Natural killer cell treated with Interleukin-12 subunit alpha and Interleukin-12 subunit beta and Interleukin-15 and Interleukin-18, amount 100 ng/mL, for 72 hours (primary cell): ENCODE data around the gene CLIC5. TPM values are rescaled to one million over a fixed set of nuclear protein-coding genes. Genes with fewer than 3 reads are reported as not detected.

Experiments used
- ATAC-seq, 2 donors: fragments of 150-1000 bp; cut with Tn5 transposase in 1 of 2; sonication (Bioruptor Pico), chemical (Tn5 transposase) in 1 of 2; 2 replicates each; pipeline ENCODE4 v1.10.0; 2021
- DNase-seq: peaks from one replicate; pipeline ENCODE4 v3.0.0; 2022; ENCODE audit warnings: low spot score
- H3K27ac Mint-ChIP-seq, 2 donors: 1 replicate in 1 of 2; 2 replicates in 1 of 2; pipeline ENCODE4 v1.8.0; 2022; ENCODE audit warnings: mixed read lengths in 2 of 2, mild to moderate bottlenecking in 1 of 2, moderate library complexity in 1 of 2
- H3K27me3 Mint-ChIP-seq, 2 donors: 1 replicate in 1 of 2; 2 replicates in 1 of 2; pipeline ENCODE4 v1.8.0; 2022; ENCODE audit warnings: mixed read lengths in 2 of 2
- H3K36me3 Mint-ChIP-seq: one replicate; pipeline ENCODE4 v1.8.0; 2022; ENCODE audit warnings: mixed read lengths
- H3K4me1 Mint-ChIP-seq, 2 donors: 1 replicate in 1 of 2; 2 replicates in 1 of 2; pipeline ENCODE4 v1.8.0; 2022; ENCODE audit warnings: low read depth in 2 of 2, mixed read lengths in 2 of 2, mild to moderate bottlenecking in 1 of 2
- H3K4me3 Mint-ChIP-seq: one replicate; pipeline ENCODE4 v1.8.0; 2022; ENCODE audit warnings: mixed read lengths
- H3K9me3 Mint-ChIP-seq: 2 replicates; pipeline ENCODE4 v1.8.0; 2022; ENCODE audit warnings: mixed read lengths
- total RNA-seq, 2 donors: library from RNA; stranded (reverse); gene quantifications; one replicate each; pipeline ENCODE4 v1.2.3, GENCODE V29; 2022

Gene CLIC5
- total RNA-seq, 2 donors from 2014 or later: 0.38 to 3.8 TPM

DNA sequence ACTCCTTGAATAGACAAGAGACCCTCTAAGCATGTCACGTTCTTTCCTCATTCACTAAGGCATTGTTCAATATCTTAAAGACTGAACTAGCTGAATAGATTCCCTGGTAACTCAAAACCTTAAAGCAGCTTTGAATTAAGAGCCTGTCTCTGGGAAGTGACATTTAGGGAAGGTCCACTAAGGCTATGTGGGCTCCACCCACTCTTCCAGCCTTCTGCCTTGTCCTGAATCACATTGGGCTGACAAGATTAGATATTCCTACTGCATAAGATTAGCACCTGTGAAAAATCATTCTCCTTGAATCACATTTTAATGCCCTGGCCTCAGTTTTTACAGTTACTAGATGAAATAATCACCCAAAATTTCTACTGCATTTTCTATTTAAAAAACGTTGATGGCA is 36.3 kb downstream of the CLIC5 start:
- no peak overlapping the region for H3K27ac Mint-ChIP-seq
- no peak for DNase-seq
- no peaks in the 10 kb centered on the region for H3K36me3 Mint-ChIP-seq
- no peak for ATAC-seq
- no peak overlapping the region for H3K4me3 Mint-ChIP-seq
- peaks cover 8 to 22% of the 10 kb centered on the region in 2 donors for H3K27me3 Mint-ChIP-seq
- H3K9me3 Mint-ChIP-seq: peaks cover 3% of the 10 kb centered on the region
- H3K4me1 Mint-ChIP-seq: no peaks in the 10 kb centered on the region

DNA sequence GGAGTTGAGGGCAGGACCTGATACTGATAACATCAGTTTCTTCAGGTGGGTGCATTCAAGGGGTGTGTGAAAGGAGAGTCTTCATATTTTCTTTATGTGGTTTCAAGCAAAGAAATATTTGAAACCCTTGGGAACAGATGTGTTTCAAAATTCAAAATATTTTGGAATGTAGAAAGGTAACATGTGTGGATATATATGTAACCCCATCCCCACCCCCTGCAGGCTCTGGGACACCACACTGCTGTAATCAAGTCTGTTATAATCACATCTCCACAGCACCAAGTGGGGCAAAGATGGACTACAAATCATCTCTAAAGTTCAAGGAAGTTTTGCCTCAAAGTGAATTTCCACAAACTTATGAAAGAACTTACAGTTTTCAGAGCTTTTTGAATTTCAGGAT is 41.1 kb downstream of the CLIC5 start:
- no peaks in the 10 kb centered on the region for H3K4me1 Mint-ChIP-seq
- no peaks in the 10 kb centered on the region for H3K36me3 Mint-ChIP-seq
- H3K9me3 Mint-ChIP-seq: peaks cover 3% of the 10 kb centered on the region
- H3K27ac Mint-ChIP-seq: no peak overlapping the region
- DNase-seq (no peak), ATAC-seq (no peak)
- H3K4me3 Mint-ChIP-seq: no peak overlapping the region
- peaks cover 8 to 13% of the 10 kb centered on the region in 2 donors for H3K27me3 Mint-ChIP-seq

DNA sequence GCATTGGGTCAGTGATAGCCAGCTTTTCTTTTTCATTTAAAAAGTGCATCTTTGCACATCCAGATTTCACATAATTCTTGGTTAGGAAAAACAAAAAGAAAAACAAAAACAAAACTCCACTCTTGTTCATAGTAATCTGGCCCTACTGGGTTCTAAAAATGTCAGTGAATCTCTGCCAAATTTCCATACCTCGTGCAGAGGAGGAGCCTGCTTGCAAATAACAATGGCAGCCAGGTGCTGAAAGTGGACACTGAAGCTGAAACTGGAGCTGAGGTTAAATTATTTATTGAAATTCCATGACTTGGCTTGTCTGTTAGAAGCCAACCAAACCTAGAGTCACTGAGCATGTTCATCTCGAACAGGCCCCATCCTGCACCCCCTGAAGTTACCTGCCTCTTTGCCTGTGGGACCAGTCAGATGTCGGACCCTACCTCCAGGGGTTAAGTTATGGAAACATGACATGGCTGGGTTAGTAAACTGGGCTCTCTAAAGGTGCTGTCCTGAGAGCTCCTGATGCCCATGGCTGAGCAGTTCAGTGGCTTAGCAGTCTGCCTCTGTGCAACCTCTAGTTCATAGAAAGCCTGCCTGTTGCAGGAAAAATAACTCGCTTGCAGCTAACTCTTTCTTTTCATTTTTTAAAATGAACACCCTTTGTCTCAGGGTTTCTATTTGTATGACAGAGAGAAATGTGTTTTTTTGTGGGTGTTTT is 42.7 kb downstream of the CLIC5 start:
- ATAC-seq (no peak), DNase-seq (no peak)
- Mint-ChIP-seq H3K4me3 (no peak overlapping the region), H3K27ac (no peak overlapping the region), H3K27me3 (peaks cover 14 to 19% of the 10 kb centered on the region in 2 donors), H3K36me3 (no peaks in the 10 kb centered on the region), H3K9me3 (peaks cover 3% of the 10 kb centered on the region), H3K4me1 (peaks cover 0 to 2% of the 10 kb centered on the region in 2 donors)

DNA sequence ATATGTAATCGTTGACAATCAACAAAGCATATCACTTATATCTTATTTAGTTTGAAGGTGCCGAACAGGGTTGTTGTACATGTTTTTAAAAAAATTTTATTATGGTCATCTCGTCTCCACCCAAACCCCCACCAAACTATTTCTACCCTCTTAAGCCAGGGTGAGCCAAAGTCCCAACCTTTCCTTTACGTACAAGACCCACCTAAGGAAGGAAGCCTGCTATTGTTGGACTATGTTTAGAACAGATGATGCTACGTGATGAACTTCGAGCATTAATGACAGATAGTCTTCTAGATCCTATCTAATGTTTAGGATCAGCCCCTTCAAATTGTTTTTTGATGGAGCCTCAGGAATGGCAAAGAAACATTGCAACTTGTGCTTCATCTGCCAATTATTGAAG is 44.4 kb downstream of the CLIC5 start:
- Mint-ChIP-seq H3K27me3 (peaks cover 12 to 23% of the 10 kb centered on the region in 2 donors), H3K27ac (no peak overlapping the region), H3K4me1 (peaks cover 0 to 13% of the 10 kb centered on the region in 2 donors), H3K9me3 (peaks cover 3% of the 10 kb centered on the region), H3K36me3 (no peaks in the 10 kb centered on the region), H3K4me3 (no peak overlapping the region)
- DNase-seq (no peak), ATAC-seq (no peak)

DNA sequence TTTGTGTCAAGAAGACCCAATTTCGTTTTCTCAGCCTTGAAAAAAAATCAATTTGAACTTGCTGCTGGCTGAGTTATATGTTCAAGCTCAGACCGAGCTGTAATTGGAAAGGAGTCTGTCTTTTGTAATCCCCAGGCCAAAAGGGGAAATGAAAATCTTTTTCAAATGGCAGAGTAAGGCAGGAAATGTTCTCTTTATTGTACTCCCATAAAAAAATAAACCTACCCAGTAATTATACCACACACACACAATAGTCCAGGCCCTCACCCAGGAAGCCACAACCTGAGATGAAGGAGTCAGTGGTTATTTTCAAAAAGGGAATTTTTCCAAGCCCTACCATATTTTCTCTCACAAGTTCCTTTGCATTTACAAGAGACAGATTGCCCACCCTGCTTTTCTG is 45.3 kb downstream of the CLIC5 start:
- H3K27me3 Mint-ChIP-seq: peaks cover 12 to 25% of the 10 kb centered on the region in 2 donors
- DNase-seq: no peak
- peaks cover 3% of the 10 kb centered on the region for H3K9me3 Mint-ChIP-seq

DNA sequence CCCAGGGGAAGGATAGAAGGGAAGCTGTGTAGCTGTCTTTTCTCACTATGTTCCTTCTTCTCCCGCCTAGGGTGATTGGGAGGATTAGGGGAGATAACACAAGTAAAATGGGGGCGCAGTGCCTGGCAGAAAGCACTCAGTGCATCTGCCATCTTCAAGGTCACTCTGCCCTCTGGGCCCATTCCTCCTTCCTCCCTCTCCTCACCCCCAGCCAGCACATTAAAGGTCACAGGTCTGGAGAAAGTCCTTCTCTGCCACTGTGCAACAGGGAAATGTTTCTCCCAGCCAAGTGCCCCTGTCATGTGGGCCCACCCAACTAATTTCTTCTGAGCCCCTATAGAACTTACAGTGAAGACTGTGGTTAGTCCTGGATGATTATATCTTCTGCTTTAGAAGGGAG is 45.8 kb downstream of the CLIC5 start:
- H3K4me3 Mint-ChIP-seq: no peak overlapping the region
- H3K27ac Mint-ChIP-seq: no peak overlapping the region
- H3K36me3 Mint-ChIP-seq: no peaks in the 10 kb centered on the region
- H3K4me1 Mint-ChIP-seq: peaks cover 0 to 13% of the 10 kb centered on the region in 2 donors
- DNase-seq (no peak), ATAC-seq (no peak)
- H3K27me3 Mint-ChIP-seq: peaks cover 12 to 27% of the 10 kb centered on the region in 2 donors
- peaks cover 1% of the 10 kb centered on the region for H3K9me3 Mint-ChIP-seq

More for the DNA sequence above, 45.3 kb downstream of the CLIC5 start:
- H3K4me1 Mint-ChIP-seq: peaks cover 0 to 13% of the 10 kb centered on the region in 2 donors
- no peak overlapping the region for H3K4me3 Mint-ChIP-seq
- no peaks in the 10 kb centered on the region for H3K36me3 Mint-ChIP-seq
- no peak overlapping the region for H3K27ac Mint-ChIP-seq
- ATAC-seq: no peak

DNA sequence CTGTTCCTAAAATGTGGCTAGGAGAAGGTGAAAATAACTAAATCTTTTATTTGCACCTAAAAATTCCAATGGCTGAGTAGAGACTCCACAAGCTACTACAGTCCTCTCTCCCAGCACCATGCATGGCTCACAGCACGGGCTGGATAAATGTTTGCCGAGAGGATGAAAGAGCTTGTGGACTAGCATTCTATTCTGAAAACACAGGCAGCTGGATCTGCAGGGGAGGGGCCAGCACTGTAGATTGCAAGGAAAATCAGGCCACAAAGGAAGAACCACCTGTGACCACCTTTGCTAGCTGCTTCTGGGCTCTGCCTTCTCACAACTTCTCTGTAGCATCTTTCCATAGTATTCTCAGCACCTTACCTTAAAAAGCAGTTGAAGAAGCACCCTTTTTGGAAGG is 46.6 kb downstream of the CLIC5 start:
- DNase-seq: no peak
- H3K4me3 Mint-ChIP-seq: no peak overlapping the region
- no peak overlapping the region for H3K27ac Mint-ChIP-seq
- no peaks in the 10 kb centered on the region for H3K9me3 Mint-ChIP-seq
- H3K36me3 Mint-ChIP-seq: peaks cover 3% of the 10 kb centered on the region
- H3K27me3 Mint-ChIP-seq: peaks cover 16 to 25% of the 10 kb centered on the region in 2 donors
- no peak for ATAC-seq
- H3K4me1 Mint-ChIP-seq: peaks cover 0 to 13% of the 10 kb centered on the region in 2 donors

DNA sequence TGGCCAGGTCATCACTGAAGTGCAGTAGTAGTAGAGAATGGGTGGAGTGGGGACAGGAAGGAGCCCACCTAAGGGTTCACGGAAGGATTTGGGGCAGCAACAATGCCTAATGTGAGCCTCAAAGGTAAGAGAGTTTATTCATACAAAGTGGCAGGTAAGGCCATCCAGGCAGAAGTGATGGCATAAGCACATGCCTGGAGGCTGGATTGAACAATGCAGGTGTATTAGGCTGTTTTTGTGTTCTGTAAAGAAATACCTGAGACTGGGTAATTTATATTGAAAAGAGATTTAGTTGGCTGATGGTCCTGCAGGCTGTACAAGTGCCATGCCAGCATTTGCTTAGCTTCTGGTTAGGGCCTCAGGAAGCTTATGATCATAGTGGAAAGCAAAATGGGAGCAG is 48.3 kb downstream of the CLIC5 start:
- Mint-ChIP-seq H3K36me3 (peaks cover 4% of the 10 kb centered on the region), H3K27ac (no peak overlapping the region), H3K27me3 (peaks cover 17 to 26% of the 10 kb centered on the region in 2 donors), H3K9me3 (no peaks in the 10 kb centered on the region), H3K4me1 (peaks cover 0 to 13% of the 10 kb centered on the region in 2 donors), H3K4me3 (no peak overlapping the region)
- DNase-seq (no peak), ATAC-seq (no peak)

DNA sequence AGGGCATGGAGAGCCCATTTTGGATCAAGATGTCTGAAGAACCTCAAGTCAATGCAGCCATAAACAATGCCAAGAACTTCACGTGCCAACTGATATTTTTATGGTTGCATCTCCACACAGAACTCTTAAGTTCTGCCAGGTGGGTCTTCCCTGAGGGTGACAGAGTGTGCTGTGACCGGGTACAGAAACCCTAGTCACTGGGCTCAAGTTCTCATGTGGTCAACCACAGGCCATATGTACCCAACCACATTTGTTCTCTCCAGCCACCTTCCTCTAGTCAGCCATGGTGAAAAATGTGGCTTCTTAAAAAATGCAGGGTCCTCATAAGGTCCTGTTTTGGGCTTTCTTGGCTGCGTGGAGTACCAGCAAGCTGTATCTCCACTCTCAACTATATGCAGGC is 48.9 kb downstream of the CLIC5 start:
- Mint-ChIP-seq H3K27ac (no peak overlapping the region), H3K9me3 (no peaks in the 10 kb centered on the region), H3K4me1 (peaks cover 0 to 13% of the 10 kb centered on the region in 2 donors), H3K36me3 (peaks cover 4% of the 10 kb centered on the region), H3K27me3 (peaks cover 17 to 26% of the 10 kb centered on the region in 2 donors), H3K4me3 (no peak overlapping the region)
- DNase-seq: no peak
- peak; percentile 44 to 66 for ATAC-seq

DNA sequence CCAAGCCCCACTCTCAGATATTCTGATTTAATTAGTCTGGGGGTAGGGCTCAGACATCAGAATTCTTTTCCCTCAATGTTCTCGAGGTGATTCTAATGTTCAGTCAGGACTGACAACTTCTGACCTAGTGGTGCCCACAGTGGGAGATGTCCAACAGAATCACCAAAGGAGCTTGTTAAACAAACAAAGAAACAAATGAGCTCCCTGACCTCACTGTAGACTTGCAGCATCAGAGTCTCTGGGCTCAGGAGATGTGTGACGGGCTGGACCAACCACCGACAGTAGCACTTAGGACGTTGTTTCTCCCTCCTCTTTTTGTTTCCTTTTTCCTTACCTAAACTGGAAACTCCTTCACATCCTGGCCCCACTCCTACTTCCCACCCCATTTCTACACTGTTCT is 49.3 kb downstream of the CLIC5 start:
- Mint-ChIP-seq H3K4me1 (peaks cover 0 to 13% of the 10 kb centered on the region in 2 donors), H3K4me3 (no peak overlapping the region), H3K27ac (no peak overlapping the region), H3K36me3 (peaks cover 4% of the 10 kb centered on the region), H3K9me3 (no peaks in the 10 kb centered on the region), H3K27me3 (peaks cover 17 to 26% of the 10 kb centered on the region in 2 donors)
- no peak for ATAC-seq
- DNase-seq: no peak

DNA sequence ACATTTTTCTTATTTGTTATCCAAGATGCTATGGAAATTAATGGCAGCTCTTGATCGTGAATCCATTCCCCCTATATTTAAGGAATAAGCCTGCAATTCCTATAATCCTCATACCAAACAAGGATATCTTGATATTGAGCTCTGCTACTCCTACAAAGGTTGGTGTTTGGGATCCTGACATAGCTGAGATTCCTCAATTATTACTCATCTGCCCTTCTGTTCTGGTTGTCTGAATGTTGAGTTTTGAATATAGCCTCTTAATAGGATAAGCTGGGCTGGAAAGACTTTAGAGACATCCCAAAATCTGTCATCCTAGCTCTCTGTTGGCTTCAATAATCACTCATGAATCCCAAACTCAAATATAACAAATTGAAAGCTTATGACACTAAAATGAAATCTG is 49.9 kb downstream of the CLIC5 start:
- H3K36me3 Mint-ChIP-seq: peaks cover 4% of the 10 kb centered on the region
- peaks cover 0 to 13% of the 10 kb centered on the region in 2 donors for H3K4me1 Mint-ChIP-seq
- H3K9me3 Mint-ChIP-seq: no peaks in the 10 kb centered on the region
- H3K27me3 Mint-ChIP-seq: peaks cover 17 to 26% of the 10 kb centered on the region in 2 donors
- no peak overlapping the region for H3K4me3 Mint-ChIP-seq
- H3K27ac Mint-ChIP-seq: no peak overlapping the region
- DNase-seq (no peak), ATAC-seq (no peak)

DNA sequence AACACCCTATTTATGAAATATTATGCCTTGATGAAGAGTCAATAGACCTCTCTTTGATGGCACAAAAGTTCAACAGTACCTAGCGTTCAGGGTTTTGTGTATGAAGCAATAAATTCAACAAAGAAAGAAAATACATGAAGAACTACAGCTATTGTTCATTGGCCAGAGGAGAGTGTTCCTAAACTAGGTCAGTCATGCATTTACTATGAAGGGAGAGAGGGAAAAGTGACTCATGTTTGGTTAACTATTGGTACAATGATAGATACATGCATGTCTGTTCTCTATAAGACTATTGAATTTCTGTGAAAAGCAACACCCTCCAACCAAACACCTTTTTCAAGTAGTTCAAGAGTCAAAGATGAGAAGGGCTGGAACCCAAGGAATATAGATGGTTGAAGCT is 50.7 kb downstream of the CLIC5 start:
- Mint-ChIP-seq H3K27ac (no peak overlapping the region), H3K4me1 (peaks cover 0 to 13% of the 10 kb centered on the region in 2 donors), H3K4me3 (no peak overlapping the region), H3K36me3 (peaks cover 4% of the 10 kb centered on the region), H3K9me3 (no peaks in the 10 kb centered on the region), H3K27me3 (peaks cover 17 to 28% of the 10 kb centered on the region in 2 donors)
- no peak for ATAC-seq
- DNase-seq: no peak

DNA sequence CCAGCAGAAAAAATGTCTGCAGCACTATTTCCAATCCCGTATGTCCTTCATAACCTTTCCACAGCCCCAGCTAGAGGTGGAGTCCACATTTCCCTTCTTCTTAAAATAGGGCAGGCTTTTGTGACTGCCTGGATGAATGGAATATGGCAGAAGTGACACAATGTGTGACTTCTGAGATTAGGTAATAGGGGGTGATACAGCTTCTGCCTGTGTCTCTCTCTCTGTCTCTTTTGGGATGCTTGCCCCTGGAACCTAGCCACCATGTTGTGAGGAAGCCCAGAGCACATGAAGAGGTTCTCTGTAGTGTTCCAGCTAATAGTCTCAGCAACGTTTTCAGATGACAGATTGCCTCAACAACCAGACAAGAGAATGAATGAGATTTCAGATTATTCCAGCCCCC is 51.4 kb downstream of the CLIC5 start:
- Mint-ChIP-seq H3K27me3 (peaks cover 17 to 26% of the 10 kb centered on the region in 2 donors), H3K9me3 (no peaks in the 10 kb centered on the region), H3K27ac (no peak overlapping the region), H3K36me3 (peaks cover 4% of the 10 kb centered on the region), H3K4me3 (no peak overlapping the region), H3K4me1 (peaks cover 0 to 13% of the 10 kb centered on the region in 2 donors)
- DNase-seq: no peak
- ATAC-seq: no peak

DNA sequence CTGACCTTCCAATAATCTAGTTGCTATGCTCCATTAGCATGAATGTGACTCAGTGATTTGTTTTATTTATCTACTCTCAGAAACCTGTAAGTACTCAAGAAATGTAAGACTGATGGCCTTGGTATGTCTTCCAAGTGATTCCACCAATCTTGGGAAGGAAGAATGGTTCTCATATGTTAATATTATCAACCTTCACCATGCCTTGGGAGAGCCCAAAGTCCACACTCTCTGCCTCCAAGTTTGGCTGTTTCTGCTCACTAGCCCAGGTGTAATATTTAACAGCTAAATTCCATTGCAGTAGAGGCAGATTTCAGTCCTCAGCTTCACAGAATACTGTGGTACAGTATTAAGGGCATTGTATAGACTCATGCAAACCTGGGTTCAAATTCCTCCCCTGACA is 51.8 kb downstream of the CLIC5 start:
- H3K36me3 Mint-ChIP-seq: peaks cover 4% of the 10 kb centered on the region
- H3K27ac Mint-ChIP-seq: no peak overlapping the region
- peaks cover 16 to 27% of the 10 kb centered on the region in 2 donors for H3K27me3 Mint-ChIP-seq
- no peak for ATAC-seq
- peaks cover 0 to 13% of the 10 kb centered on the region in 2 donors for H3K4me1 Mint-ChIP-seq
- H3K4me3 Mint-ChIP-seq: no peak overlapping the region
- H3K9me3 Mint-ChIP-seq: no peaks in the 10 kb centered on the region
- no peak for DNase-seq

DNA sequence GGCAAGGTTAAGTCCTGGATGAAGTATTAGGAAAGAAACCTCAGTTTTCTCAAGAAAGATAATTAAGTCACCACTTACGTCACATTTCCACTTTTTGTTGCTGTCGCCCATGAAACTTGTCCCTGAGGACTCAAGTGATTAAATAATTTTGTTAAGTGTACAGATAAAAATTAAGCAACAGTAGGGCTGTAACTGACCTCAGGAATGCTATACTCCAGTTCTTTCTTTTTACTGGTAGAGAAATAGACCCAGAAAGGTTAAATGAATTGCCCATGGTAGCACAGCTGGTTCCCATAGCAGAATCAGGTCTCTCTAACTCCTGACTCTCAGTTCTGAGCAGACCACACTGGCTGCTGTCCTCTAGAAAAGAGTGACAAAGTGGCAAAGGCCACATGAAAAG is 54.5 kb downstream of the CLIC5 start:
- H3K4me1 Mint-ChIP-seq: no peaks in the 10 kb centered on the region
- DNase-seq (no peak), ATAC-seq (no peak)
- peaks cover 4 to 22% of the 10 kb centered on the region in 2 donors for H3K27me3 Mint-ChIP-seq
- peaks cover 4% of the 10 kb centered on the region for H3K36me3 Mint-ChIP-seq
- H3K4me3 Mint-ChIP-seq: no peak overlapping the region
- no peaks in the 10 kb centered on the region for H3K9me3 Mint-ChIP-seq
- no peak overlapping the region for H3K27ac Mint-ChIP-seq
